Tibial nerve (tissue), 4 donors: ENCODE results near the gene AHCTF1.

Source experiments
- CTCF ChIP-seq, 5 experiments: fragments of 200-600 bp in 3 of 5; fragments of 450-650 bp in 2 of 5; sonication (generic) in 3 of 5; IDR thresholded peaks; one replicate each; pipeline ENCODE4 v1.5.1; 2016 to 2019; ENCODE audit warnings: antibody characterized with exemption in 5 of 5, mild to moderate bottlenecking in 3 of 5, moderate library complexity in 2 of 5
- EP300 ChIP-seq, 2 donors: sonication (generic); formaldehyde crosslinking; IDR thresholded peaks; one replicate each; pipeline ENCODE4 v1.6.1; 2017; ENCODE audit warnings: antibody characterized with exemption in 2 of 2, mild to moderate bottlenecking in 1 of 2

GRCh38 chr1:246794828-246795671 is 136.7 kb downstream of the AHCTF1 start:
- TF ChIP-seq CTCF (IDR thresholded peaks at IDR 0.05) (no peak), EP300 (IDR thresholded peaks at IDR 0.05) (no peak)
